Fibroblast of skin of scalp (primary cell): ENCODE data around the gene SOCS3.
"Not testable (repeated sequence)": the region's sequence is repeated elsewhere in the genome, so short reads cannot be mapped to it uniquely, and the experiment has no call there.

Source experiments
- DNase-seq: peaks from one replicate; pipeline ENCODE4 v3.0.0-alpha.2; 2013

Gene SOCS3

DNA sequence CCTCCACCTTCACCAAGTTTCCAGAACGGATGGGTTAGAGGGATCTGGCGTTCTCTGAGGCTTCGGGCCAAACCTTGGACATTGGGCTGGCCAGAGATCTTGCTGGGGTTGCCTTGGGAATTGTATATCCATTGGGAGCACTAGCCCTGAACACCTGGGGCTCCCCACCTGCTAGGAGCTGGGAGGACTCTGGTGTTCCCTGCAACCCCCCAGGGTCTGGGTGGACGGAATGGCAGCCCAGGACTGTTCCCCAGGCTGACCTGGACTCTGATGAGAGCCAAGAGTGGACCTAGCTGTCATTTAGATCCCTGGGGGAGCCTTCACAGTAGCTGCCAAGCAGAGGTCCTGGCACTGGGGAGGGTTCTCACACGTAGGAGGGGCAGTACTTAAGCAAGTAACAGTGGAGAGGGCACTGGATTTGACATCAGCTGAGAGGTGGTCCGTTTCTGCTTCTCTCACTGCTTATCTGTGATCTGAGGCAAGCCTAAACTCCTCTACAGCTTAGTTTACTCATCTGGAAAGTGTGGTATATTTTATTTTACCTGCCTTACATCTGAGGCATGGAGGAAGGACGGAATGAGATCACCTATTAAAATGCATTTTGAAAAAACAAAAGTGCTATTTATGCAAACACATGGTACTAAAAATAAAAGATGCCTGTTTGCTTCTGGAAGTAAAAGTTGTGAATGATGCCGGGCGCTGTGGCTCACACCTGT, 11.7 kb downstream of the SOCS3 start:
- DNase-seq, result no peak

- DNase-seq, result no peak
Observed at GRCh38 chr17:78347453-78347852, 12.4 kb downstream of the SOCS3 start.

DNA sequence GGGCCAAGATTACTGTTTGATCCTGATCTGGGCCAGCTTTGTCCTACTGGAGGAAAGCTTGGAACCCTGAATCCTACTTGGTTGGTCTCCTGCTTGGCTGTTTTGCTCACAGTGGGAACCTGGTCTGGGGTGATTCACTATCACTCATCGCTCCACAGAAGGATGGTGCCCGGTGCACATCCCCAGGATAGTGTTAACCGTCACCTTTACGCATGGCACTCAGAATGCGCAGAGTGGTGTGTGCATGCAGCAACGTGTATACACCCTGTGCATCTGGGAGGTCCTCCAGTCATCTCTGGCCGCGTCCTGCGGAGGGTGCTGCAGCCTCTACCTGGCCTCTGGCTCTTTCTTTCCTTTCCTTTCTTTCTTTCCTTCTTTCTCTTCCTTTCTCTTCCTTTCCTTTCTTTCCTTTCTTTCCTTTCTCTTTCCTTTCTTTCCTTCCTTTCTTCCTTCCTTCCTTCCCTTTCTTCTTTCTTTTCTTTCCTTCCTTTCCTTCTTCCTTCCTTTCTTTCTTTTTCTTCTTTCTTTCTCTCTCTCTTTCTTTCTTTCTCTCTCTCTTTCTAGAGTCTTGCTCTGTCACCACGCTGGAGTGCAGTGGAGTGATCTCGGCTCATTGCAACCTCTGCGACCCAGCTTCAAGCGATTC, 13.1 kb downstream of the SOCS3 start:
- DNase-seq, result no peak

- DNase-seq, result no peak
Observed at GRCh38 chr17:78345791-78346494, 13.9 kb downstream of the SOCS3 start.

DNA sequence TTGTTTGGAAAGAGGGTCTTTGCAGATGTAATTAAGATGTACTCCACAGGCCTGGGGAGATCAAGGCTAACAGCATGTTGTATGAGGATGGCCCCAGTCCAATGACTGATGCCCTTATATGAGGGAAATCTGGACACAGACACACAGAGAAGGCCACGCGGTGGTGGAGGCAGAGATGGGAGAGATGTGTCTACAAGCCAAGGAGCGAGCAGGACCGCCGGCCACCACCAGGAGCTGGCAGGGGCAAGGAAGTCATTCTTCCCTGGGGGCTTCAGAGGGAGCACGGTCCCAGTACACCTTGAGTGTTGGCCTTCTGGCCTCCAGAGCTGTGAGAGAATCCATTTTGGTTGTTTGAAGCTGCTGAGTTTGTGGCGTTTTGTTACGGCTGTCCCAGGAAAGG, 14.7 kb downstream of the SOCS3 start:
- no peak for DNase-seq

GRCh38 chr17:78344666-78345065, 15.2 kb downstream of the SOCS3 start:
- DNase-seq, result no peak

- DNase-seq, result no peak
Observed at GRCh38 chr17:78343543-78344201, 16.2 kb downstream of the SOCS3 start.

- peak; percentile 92 for DNase-seq
Observed at GRCh38 chr17:78343187-78343542, 16.7 kb downstream of the SOCS3 start.

GRCh38 chr17:78342449-78343186, 17.3 kb downstream of the SOCS3 start:
- DNase-seq, result peak; percentile 89

DNA sequence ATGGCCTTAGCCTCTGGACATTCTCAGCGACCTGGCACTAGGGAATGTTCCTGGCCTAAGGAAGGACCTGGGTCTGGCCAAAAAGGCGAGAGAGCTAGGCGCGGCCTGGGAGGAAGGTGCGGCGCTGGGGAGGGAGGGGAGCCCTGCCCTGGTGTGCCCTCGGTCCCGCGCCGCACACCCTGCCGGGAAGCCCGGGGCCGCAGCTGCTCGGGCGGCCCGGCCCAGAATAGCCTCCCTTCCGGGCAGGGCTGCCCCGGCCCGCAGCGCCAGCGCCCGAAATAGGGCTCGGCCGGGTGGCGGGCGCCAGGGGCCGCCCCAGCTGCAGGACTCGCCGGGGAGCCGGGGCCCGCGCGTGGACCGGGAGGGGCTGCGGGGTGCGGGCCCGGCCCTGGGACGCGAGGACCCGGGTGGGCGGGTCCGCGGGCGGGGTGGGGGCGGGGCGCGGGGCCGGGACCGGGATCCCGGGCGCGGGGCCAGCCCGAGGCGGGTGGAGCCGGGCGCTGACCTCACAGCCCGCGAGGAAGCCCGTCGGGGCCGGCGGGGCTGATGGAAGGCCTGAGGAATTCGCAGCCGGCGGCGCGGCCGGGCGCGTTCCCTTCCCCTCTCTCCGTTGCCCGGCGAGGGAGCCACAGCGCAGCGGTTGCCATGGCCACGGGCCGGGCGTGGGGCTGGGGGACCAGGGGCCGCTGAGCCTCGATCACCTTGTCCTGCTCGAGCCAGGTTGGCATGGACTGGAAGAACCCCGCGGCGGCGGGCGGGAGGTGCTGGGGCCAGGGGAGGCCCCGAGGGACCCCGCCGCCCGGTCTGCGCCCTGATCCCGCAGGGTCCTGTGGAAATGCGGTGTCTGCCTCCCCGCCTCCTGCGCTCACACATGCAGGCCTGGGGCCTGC, 18.1 kb downstream of the SOCS3 start:
- DNase-seq, result peak; percentile 87

DNA sequence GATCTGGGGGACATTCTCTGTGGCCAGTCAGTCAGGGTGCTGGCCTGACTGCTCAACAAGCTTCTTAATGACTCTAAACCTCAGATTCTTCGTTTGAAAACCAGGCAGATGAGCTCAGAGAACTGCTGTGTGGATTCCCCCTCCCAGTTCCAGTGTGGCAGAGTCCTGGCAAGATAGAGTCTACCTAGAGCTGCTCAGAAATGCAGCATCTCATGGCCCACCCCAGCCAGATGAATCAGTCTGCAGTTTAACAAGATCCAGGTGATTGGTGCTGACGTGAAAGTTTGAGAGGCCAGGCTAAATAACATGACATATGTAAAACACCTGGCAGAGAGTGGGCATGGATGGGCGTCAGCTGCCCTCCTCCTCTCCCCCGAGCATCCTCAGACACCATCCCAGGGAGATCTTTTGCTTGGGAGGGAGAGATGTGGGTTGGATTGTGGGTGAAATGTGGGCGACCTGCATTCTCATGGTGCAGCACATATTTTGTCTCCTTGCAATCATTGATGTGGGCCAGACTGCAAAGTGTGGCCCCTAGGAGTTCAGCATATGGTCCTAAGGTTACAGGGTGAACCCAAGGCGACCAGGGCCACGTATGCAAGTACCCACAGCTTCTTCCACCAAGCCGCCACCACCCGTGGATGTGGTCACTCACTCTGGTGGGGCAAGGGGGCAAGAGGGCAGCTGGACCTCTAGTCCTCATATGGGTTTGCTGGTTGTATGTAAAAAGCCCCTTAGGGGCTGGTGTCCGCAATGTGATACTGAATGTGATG, 19.5 kb downstream of the SOCS3 start:
- no peak for DNase-seq

GRCh38 chr17:78338486-78339259, 21.2 kb downstream of the SOCS3 start:
- no peak for DNase-seq

GRCh38 chr17:78337244-78338109, 22.4 kb downstream of the SOCS3 start:
- DNase-seq, result peak; percentile 90

GRCh38 chr17:78335209-78335608, 24.7 kb downstream of the SOCS3 start:
- no peak for DNase-seq

- DNase-seq, result no peak
Observed at GRCh38 chr17:78332991-78333390, 26.9 kb downstream of the SOCS3 start.

GRCh38 chr17:78331355-78331754, 28.5 kb downstream of the SOCS3 start:
- DNase-seq, result not testable (repeated sequence)

GRCh38 chr17:78330570-78331224, 29.2 kb downstream of the SOCS3 start:
- DNase-seq, result no peak
